ENCODE results near the gene MAP3K2.
A peak's percentile ranks its signal among the peaks of the same experiment; 100 is the strongest.

Gene MAP3K2

GRCh38 chr2:127288274-127288673, 99.5 kb downstream of the MAP3K2 start:
- DNase-seq (ENCODE audit: low spot score), result no peak

GRCh38 chr2:127283275-127283674, 104.5 kb downstream of the MAP3K2 start:
- no peak for DNase-seq (ENCODE audit: low spot score)

- no peak for DNase-seq (ENCODE audit: low spot score)
These were observed 107.1 kb downstream of the MAP3K2 start for GRCh38 chr2:127280693-127281092.

- no peak for DNase-seq (ENCODE audit: low spot score)
These were observed 108.0 kb downstream of the MAP3K2 start for GRCh38 chr2:127279781-127280180.

- DNase-seq (ENCODE audit: low spot score), result no peak
These were observed 108.8 kb downstream of the MAP3K2 start for GRCh38 chr2:127278959-127279358.

- no peak for DNase-seq (ENCODE audit: low spot score)
These were observed 110.7 kb downstream of the MAP3K2 start for GRCh38 chr2:127277028-127277427.

GRCh38 chr2:127275789-127276188, 112.0 kb downstream of the MAP3K2 start:
- DNase-seq (ENCODE audit: low spot score), result no peak

GRCh38 chr2:127275356-127275755, 112.4 kb downstream of the MAP3K2 start:
- no peak for DNase-seq (ENCODE audit: low spot score)

- no peak for DNase-seq (ENCODE audit: low spot score)
These were observed 117.1 kb downstream of the MAP3K2 start for GRCh38 chr2:127270663-127271062.

- DNase-seq (ENCODE audit: low spot score), result no peak
These were observed 125.9 kb downstream of the MAP3K2 start for GRCh38 chr2:127261804-127262406.

GRCh38 chr2:127259355-127259754, 128.4 kb downstream of the MAP3K2 start:
- DNase-seq (ENCODE audit: low spot score), result no peak

- no peak for DNase-seq (ENCODE audit: low spot score)
These were observed 130.9 kb downstream of the MAP3K2 start for GRCh38 chr2:127256866-127257265.

GRCh38 chr2:127256381-127256780, 131.4 kb downstream of the MAP3K2 start:
- no peak for DNase-seq (ENCODE audit: low spot score)

- no peak for DNase-seq (ENCODE audit: low spot score)
These were observed 132.1 kb downstream of the MAP3K2 start for GRCh38 chr2:127255721-127256120.

GRCh38 chr2:127255146-127255545, 132.6 kb downstream of the MAP3K2 start:
- DNase-seq (ENCODE audit: low spot score), result peak; percentile 24

- peak; percentile 73 for DNase-seq (ENCODE audit: low spot score)
These were observed 133.3 kb downstream of the MAP3K2 start for GRCh38 chr2:127254386-127254981.

Data from SW480 (cell line).